Endothelial cell (in vitro differentiated cells): ENCODE data around the gene CDR2L. TPM values are rescaled to one million over a fixed set of nuclear protein-coding genes. Genes with fewer than 3 reads are reported as not detected.
"Not testable (repeated sequence)": the region's sequence is repeated elsewhere in the genome, so short reads cannot be mapped to it uniquely, and the experiment has no call there.

Experiments
- DNase-seq: peaks from one replicate; pipeline ENCODE4 v3.0.0; 2021; ENCODE audit warnings: low spot score
- H3K27ac Mint-ChIP-seq: one replicate; pipeline ENCODE4 v1.8.0; 2021; ENCODE audit warnings: mixed read lengths, inconsistent platforms; ENCODE audit not compliant: unreplicated experiment
- H3K27me3 Mint-ChIP-seq: one replicate; pipeline ENCODE4 v1.8.0; 2021; ENCODE audit warnings: mild to moderate bottlenecking, moderate library complexity, mixed read lengths, inconsistent platforms; ENCODE audit not compliant: unreplicated experiment
- H3K36me3 Mint-ChIP-seq: one replicate; pipeline ENCODE4 v1.8.0; 2021; ENCODE audit warnings: mild to moderate bottlenecking, low read depth, mixed read lengths, inconsistent platforms; ENCODE audit not compliant: unreplicated experiment
- H3K4me1 Mint-ChIP-seq: one replicate; pipeline ENCODE4 v1.8.0; 2021; ENCODE audit warnings: mild to moderate bottlenecking, mixed read lengths, inconsistent platforms; ENCODE audit not compliant: unreplicated experiment
- H3K4me3 Mint-ChIP-seq: one replicate; pipeline ENCODE4 v1.8.0; 2021; ENCODE audit warnings: mild to moderate bottlenecking, mixed read lengths, inconsistent platforms; ENCODE audit not compliant: unreplicated experiment
- H3K9me3 Mint-ChIP-seq: one replicate; pipeline ENCODE4 v1.8.0; 2021; ENCODE audit warnings: mixed read lengths, inconsistent platforms; ENCODE audit not compliant: unreplicated experiment
- total RNA-seq: library from RNA; stranded (reverse); fragmentation: NEBNext Ultra II Directional; extraction: Animal tissue kit (Norgen Biotek cat#: 25700); gene quantifications from one replicate; pipeline ENCODE4 v1.2.1, GENCODE V29; 2021; ENCODE audit not compliant: unreplicated experiment
- TF ChIP-seq, protein P1 (sequence below): fragments of 200-600 bp; sonication (generic); IDR thresholded peaks from one replicate; pipeline ENCODE4 v1.5.0; 2021; ENCODE audit warnings: antibody characterized with exemption; ENCODE audit not compliant: unreplicated experiment

CDR2L gene
- total RNA-seq, 1 donor from 2014 or later, result 33.2 TPM

DNA sequence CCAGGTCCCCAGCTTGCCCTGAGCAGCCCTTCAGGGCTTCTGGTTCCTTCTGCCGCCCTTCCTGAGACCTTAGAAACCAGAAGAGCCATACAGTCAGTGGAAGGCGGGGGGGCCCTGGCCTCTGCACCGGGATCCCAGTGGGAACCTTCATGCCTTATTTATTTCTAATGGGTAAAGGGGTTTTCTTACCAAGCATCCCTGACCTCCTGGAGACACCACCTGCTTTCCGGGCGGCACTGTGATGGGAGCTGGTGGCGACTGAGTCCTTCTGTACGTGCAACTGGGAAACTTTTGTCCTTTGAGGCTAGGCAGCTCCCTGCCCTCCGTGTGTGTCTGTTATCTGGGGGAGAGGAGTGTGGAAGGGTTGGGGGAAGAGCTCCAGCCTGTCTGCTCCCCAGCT, 17.9 kb downstream of the CDR2L start:
- Mint-ChIP-seq H3K36me3 (peaks cover 25% of the 10 kb centered on the region), H3K4me1 (no peaks in the 10 kb centered on the region), H3K9me3 (no peaks in the 10 kb centered on the region), H3K4me3 (peak overlapping the region; percentile 73), H3K27me3 (no peaks in the 10 kb centered on the region), H3K27ac (no peak overlapping the region)
- no peak for DNase-seq
- TF ChIP-seq, protein P1, sequence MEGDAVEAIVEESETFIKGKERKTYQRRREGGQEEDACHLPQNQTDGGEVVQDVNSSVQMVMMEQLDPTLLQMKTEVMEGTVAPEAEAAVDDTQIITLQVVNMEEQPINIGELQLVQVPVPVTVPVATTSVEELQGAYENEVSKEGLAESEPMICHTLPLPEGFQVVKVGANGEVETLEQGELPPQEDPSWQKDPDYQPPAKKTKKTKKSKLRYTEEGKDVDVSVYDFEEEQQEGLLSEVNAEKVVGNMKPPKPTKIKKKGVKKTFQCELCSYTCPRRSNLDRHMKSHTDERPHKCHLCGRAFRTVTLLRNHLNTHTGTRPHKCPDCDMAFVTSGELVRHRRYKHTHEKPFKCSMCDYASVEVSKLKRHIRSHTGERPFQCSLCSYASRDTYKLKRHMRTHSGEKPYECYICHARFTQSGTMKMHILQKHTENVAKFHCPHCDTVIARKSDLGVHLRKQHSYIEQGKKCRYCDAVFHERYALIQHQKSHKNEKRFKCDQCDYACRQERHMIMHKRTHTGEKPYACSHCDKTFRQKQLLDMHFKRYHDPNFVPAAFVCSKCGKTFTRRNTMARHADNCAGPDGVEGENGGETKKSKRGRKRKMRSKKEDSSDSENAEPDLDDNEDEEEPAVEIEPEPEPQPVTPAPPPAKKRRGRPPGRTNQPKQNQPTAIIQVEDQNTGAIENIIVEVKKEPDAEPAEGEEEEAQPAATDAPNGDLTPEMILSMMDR, result no peak

DNA sequence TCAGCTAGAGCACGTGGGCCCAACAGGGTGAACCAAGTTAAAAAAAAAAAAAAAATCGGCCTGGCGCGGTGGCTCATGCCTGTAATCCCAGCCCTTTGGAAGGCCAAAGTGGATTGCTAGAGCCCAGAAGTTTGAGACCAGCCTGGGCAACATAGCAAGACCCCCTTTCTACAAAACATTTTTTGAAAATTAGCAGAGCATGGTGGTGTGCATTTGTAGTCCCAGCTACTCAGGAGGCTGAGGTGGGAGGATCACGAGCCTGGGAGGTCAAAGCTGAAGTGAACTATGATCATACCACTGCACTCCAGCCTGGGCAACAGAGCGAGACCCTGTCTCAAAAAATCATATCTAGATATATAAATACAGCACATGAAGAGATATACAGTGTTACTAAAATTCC, 18.7 kb downstream of the CDR2L start:
- H3K9me3 Mint-ChIP-seq, DNase-seq, H3K4me3 Mint-ChIP-seq, H3K27me3 Mint-ChIP-seq, H3K4me1 Mint-ChIP-seq, H3K27ac Mint-ChIP-seq: not testable (repeated sequence)
- peaks cover 22% of the 10 kb centered on the region for H3K36me3 Mint-ChIP-seq

DNA sequence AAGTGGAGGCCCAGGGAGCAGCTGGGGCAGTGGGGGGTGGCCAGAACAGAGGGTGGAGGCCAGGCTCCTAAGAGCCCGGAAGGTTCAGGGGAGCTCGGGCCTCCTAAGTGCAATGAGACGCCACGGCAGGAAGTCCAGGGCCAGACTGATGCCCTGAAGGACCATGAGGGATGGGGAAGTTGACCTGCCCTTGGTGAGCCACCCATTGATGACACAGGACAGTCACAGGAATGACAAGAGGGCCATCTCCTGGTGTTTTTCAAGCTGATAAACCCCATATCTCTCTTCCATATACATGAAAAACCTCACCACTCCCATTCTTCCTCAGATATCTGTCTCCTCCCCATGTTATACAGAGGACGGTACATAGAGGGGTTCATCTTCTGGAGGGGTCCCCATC, 19.2 kb downstream of the CDR2L start:
- DNase-seq, result no peak
- TF ChIP-seq, protein P1, result no peak
- Mint-ChIP-seq H3K36me3 (peaks cover 21% of the 10 kb centered on the region), H3K4me3 (no peak overlapping the region), H3K4me1 (peaks cover 8% of the 10 kb centered on the region), H3K9me3 (no peaks in the 10 kb centered on the region), H3K27me3 (peaks cover 5% of the 10 kb centered on the region), H3K27ac (no peak overlapping the region)

GRCh38 chr17:75008373-75008772, 20.9 kb downstream of the CDR2L start:
- H3K36me3 Mint-ChIP-seq, result peaks cover 19% of the 10 kb centered on the region
- TF ChIP-seq, protein P1, result no peak

DNA sequence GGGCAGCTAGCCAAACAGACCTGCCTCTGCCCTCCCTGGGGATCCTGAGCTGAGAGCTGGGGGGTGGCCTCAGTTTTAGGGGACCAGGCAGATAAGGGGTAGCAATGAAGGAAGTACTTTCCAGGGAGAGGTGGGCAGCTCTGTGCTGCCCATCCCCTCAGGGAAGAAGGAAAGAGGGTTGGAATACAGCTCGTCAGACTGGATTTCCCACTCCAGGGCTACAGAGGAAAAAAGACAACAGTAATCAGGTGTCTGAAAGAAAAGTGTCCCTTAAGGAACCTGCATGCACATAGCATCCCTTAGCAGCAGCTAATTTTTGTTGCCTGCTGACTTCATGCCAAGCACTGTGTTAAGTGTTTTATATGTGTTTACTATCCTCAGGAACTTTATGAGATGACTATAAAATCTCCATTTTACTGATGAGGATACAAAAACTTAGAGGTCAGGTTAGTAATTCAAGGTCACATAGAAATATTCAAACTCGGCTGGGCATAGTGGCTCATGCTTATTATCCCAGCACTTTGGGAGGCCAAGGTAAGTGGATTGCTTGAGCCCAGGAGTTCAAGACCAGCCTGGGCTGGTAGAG, 21.8 kb downstream of the CDR2L start:
- DNase-seq, result no peak
- H3K27me3 Mint-ChIP-seq, result peaks cover 6% of the 10 kb centered on the region
- H3K36me3 Mint-ChIP-seq, result peaks cover 16% of the 10 kb centered on the region
- TF ChIP-seq, protein P1, result no peak
- no peak overlapping the region for H3K27ac Mint-ChIP-seq
- H3K9me3 Mint-ChIP-seq, result no peaks in the 10 kb centered on the region
- peaks cover 22% of the 10 kb centered on the region for H3K4me1 Mint-ChIP-seq
- no peak overlapping the region for H3K4me3 Mint-ChIP-seq

More at GRCh38 chr17:75008373-75008772, 20.9 kb downstream of the CDR2L start:
- Mint-ChIP-seq H3K9me3 (no peaks in the 10 kb centered on the region), H3K27me3 (peaks cover 6% of the 10 kb centered on the region), H3K27ac (no peak overlapping the region), H3K4me1 (peaks cover 16% of the 10 kb centered on the region), H3K4me3 (no peak overlapping the region)
- DNase-seq, result no peak
